ENCODE results near the gene CALCA. TPM values are rescaled to one million over a fixed set of nuclear protein-coding genes. Genes with fewer than 3 reads are reported as not detected.

CALCA gene
- total and polyA plus RNA-seq, 2 experiments from 2014 or later: 1.3 TPM; not detected in 1

DNA sequence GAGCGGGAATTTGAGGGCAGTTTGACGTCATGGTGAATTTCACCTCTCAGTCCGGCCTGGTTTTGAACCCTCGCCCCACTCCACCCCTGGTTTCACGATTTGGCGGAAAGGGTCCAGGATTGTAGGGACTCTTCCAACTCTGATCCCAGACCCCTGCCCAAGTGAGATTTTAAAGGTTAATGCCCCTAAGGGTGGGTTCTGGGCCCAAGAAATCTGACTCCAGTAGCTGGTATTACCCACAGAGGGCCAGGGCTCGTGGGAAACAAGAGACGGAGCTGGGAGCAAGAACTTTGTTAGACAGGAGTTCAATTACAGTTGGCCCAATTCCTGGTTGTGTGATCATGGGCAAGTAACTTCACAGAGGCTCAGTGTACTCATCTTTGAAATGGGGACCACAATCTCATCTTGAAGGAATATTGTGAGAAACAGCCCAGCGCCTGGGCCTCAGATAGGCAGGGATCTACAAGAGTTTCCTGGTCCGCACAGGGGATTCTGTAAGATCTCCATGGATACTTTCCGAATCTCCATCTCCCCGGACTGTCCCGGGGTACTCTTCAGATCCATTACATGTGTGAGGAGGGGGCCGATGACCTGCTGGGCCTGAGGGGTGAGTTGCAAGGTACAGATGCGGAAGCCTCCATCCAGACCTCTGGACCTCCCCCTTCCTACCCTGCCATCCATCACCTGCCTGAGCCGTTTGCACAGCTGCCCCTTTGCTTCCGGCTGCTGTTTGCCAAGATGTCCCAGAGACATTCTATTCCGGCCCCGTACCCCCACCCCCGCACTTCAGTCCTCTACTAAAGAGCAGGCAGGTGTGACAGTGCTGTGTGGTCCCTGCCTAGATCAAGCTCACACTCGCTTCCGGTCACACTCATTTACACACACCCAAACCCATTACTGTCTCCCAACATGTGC, 687 bp upstream of the CALCA start:
- no peaks in the 10 kb centered on the region for H4K20me1 ChIP-seq (ENCODE audit: insufficient read depth)
- in situ Hi-C loops (cut with MboI): no loop called here

DNA sequence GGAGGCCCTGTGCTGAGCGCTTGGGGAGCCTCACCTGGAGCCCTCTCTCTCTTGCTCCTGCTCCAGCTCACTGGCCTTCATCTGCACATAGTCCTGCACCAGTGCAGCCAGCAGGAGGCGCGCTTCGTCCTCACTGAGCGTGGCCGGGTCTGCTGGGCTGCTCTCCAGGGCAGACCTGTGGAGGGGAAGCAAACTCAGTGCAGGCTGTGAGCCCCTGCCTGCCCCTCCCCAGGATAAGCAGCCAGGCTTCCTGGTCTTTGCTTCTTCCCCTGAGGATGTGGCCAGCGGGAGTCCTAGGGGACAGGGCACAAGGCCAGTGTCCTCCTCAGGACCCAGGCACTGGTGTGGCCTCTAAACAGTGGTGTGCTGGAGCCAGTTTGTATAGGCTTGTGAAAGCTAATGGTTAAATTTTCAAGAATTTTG, 2.2 kb downstream of the CALCA start:
- DNase-seq: peak; percentile 51
- Histone ChIP-seq H3K9me2 (ENCODE audit: insufficient read depth) (no peaks in the 10 kb centered on the region), H3K27me3 (replicated peaks; ENCODE audit: insufficient read depth) (peaks cover 67% of the 10 kb centered on the region), H3K36me3 (ENCODE audit: low read depth) (no peaks in the 10 kb centered on the region), H3F3A (ENCODE audit: insufficient read depth) (no peaks in the 10 kb centered on the region), H3K4me1 (ENCODE audit: insufficient read depth) (no peaks in the 10 kb centered on the region), H3K4me2 (ENCODE audit: unreplicated experiment) (no peak overlapping the region), H3K4me3 (no peak overlapping the region), H4K20me1 (ENCODE audit: insufficient read depth) (no peaks in the 10 kb centered on the region), H3K9me3 (ENCODE audit: low read depth) (no peaks in the 10 kb centered on the region), H3K27ac (no peak overlapping the region), H3K79me2 (ENCODE audit: insufficient read depth) (no peaks in the 10 kb centered on the region), H3K9ac (no peak overlapping the region), H2AFZ (no peak overlapping the region)
- TF ChIP-seq EZH2 (IDR thresholded peaks at IDR 0.05; ENCODE audit: insufficient read depth, poor library complexity, severe bottlenecking) (no peak), EZH2phosphoT487 (IDR thresholded peaks at IDR 0.05; ENCODE audit: insufficient read depth, low read depth) (no peak)
- WGBS, 2 experiments (ENCODE audit: low coverage in 1 of 2, low lambda C conversion rate in 2 of 2, missing lambda C conversion rate in 2 of 2): 1 to 6% methylated on average over 7 of the region's 7 CpGs
- in situ Hi-C loops (cut with MboI): no loop called here

More for the DNA sequence above, 687 bp upstream of the CALCA start:
- WGBS, 2 experiments (ENCODE audit: low coverage in 1 of 2, low lambda C conversion rate in 2 of 2, missing lambda C conversion rate in 2 of 2): 2 to 5% methylated on average over 19 to 22 of the region's 22 CpGs
- Histone ChIP-seq H3K27ac (no peak overlapping the region), H3K4me1 (ENCODE audit: insufficient read depth) (no peaks in the 10 kb centered on the region), H3K9me2 (ENCODE audit: insufficient read depth) (no peaks in the 10 kb centered on the region), H3K9me3 (ENCODE audit: low read depth) (no peaks in the 10 kb centered on the region), H3K27me3 (replicated peaks; ENCODE audit: insufficient read depth) (peaks cover 82% of the 10 kb centered on the region), H3K36me3 (ENCODE audit: low read depth) (no peaks in the 10 kb centered on the region), H3K4me2 (ENCODE audit: unreplicated experiment) (no peak overlapping the region), H2AFZ (no peak overlapping the region), H3K4me3 (no peak overlapping the region), H3K79me2 (ENCODE audit: insufficient read depth) (no peaks in the 10 kb centered on the region), H3K9ac (no peak overlapping the region), H3F3A (ENCODE audit: insufficient read depth) (no peaks in the 10 kb centered on the region)
- DNase-seq: no peak
- TF ChIP-seq EZH2 (IDR thresholded peaks at IDR 0.05; ENCODE audit: insufficient read depth, poor library complexity, severe bottlenecking): peak; percentile 90
- no peak for TF ChIP-seq EZH2phosphoT487 (IDR thresholded peaks at IDR 0.05; ENCODE audit: insufficient read depth, low read depth)

GRCh38 chr11:14967581-14968243, 4.4 kb downstream of the CALCA start:
- in situ Hi-C loops (cut with MboI): no loop called here

DNA sequence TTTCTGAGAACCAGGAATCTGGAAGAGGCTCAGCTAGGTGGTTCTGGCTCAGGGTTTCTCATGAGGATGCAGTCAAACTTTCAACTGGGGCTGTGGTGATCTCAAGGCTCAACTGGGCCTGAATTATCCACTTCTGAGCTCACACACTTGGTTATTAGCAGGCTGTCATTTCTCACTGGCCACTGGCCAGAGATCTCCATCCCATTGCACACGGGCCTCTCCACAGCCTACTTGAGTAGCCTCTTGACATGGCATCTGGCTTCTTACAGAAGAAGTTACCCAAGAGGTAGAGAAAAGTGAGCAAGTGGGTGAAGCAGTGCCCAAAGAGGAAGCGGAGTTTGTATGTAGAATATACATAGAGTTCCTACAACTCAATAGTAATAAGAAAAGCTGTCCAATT, 16.0 kb downstream of the CALCA start:
- Histone ChIP-seq H3K9ac (no peak overlapping the region), H3K27ac (no peak overlapping the region), H3K36me3 (ENCODE audit: low read depth) (no peaks in the 10 kb centered on the region), H4K20me1 (ENCODE audit: insufficient read depth) (no peaks in the 10 kb centered on the region), H3K4me3 (no peak overlapping the region), H3K4me1 (ENCODE audit: insufficient read depth) (no peaks in the 10 kb centered on the region), H3K9me2 (ENCODE audit: insufficient read depth) (no peaks in the 10 kb centered on the region), H3K27me3 (replicated peaks; ENCODE audit: insufficient read depth) (peaks cover 5% of the 10 kb centered on the region; the same call in 1 of the 2 replicates), H3K9me3 (ENCODE audit: low read depth) (no peaks in the 10 kb centered on the region), H3K4me2 (ENCODE audit: unreplicated experiment) (no peak overlapping the region), H3F3A (ENCODE audit: insufficient read depth) (no peaks in the 10 kb centered on the region), H2AFZ (no peak overlapping the region), H3K79me2 (ENCODE audit: insufficient read depth) (no peaks in the 10 kb centered on the region)
- no peak for DNase-seq
- TF ChIP-seq EZH2 (IDR thresholded peaks at IDR 0.05; ENCODE audit: insufficient read depth, poor library complexity, severe bottlenecking) (no peak), EZH2phosphoT487 (IDR thresholded peaks at IDR 0.05; ENCODE audit: insufficient read depth, low read depth) (no peak)
- in situ Hi-C loops (cut with MboI): no loop called here
- 10 to 12% methylated on average over 2 of the region's 2 CpGs for WGBS, 2 experiments (ENCODE audit: low coverage in 1 of 2, low lambda C conversion rate in 2 of 2, missing lambda C conversion rate in 2 of 2)

More at GRCh38 chr11:14967581-14968243, 4.4 kb downstream of the CALCA start:
- Histone ChIP-seq H3F3A (ENCODE audit: insufficient read depth) (no peaks in the 10 kb centered on the region), H3K36me3 (ENCODE audit: low read depth) (no peaks in the 10 kb centered on the region), H3K79me2 (ENCODE audit: insufficient read depth) (no peaks in the 10 kb centered on the region), H3K9ac (no peak overlapping the region), H4K20me1 (ENCODE audit: insufficient read depth) (no peaks in the 10 kb centered on the region), H3K9me3 (ENCODE audit: low read depth) (no peaks in the 10 kb centered on the region), H3K4me1 (ENCODE audit: insufficient read depth) (no peaks in the 10 kb centered on the region), H3K27me3 (replicated peaks; ENCODE audit: insufficient read depth) (peaks cover 45% of the 10 kb centered on the region), H3K9me2 (ENCODE audit: insufficient read depth) (no peaks in the 10 kb centered on the region), H2AFZ (no peak overlapping the region), H3K4me3 (no peak overlapping the region), H3K27ac (no peak overlapping the region), H3K4me2 (ENCODE audit: unreplicated experiment) (no peak overlapping the region)
- DNase-seq: no peak
- TF ChIP-seq EZH2 (IDR thresholded peaks at IDR 0.05; ENCODE audit: insufficient read depth, poor library complexity, severe bottlenecking) (no peak), EZH2phosphoT487 (IDR thresholded peaks at IDR 0.05; ENCODE audit: insufficient read depth, low read depth) (no peak)
- 45 to 47% methylated on average over 5 of the region's 5 CpGs for WGBS, 2 experiments (ENCODE audit: low coverage in 1 of 2, low lambda C conversion rate in 2 of 2, missing lambda C conversion rate in 2 of 2)

Data from GM23248 (cell line).